Transverse colon (tissue), 3 donors: Measurements from ENCODE around the gene FOS.

Source experiments
- CTCF ChIP-seq, 5 experiments: fragments of 200-600 bp in 3 of 5; fragments of 450-650 bp in 2 of 5; sonication (generic) in 3 of 5; IDR thresholded peaks; 1 replicate in 2 of 5; 2 replicates in 3 of 5; pipeline ENCODE4 v1.5.1; 2016 to 2017; ENCODE audit warnings: antibody characterized with exemption in 5 of 5, inconsistent platforms in 3 of 5, mild to moderate bottlenecking in 2 of 5, moderate library complexity in 1 of 5
- POLR2A ChIP-seq: fragments of 450-650 bp; IDR thresholded peaks from one replicate; pipeline ENCODE4 v1.6.1; 2016; ENCODE audit warnings: antibody characterized with exemption, mild to moderate bottlenecking, moderate library complexity

DNA sequence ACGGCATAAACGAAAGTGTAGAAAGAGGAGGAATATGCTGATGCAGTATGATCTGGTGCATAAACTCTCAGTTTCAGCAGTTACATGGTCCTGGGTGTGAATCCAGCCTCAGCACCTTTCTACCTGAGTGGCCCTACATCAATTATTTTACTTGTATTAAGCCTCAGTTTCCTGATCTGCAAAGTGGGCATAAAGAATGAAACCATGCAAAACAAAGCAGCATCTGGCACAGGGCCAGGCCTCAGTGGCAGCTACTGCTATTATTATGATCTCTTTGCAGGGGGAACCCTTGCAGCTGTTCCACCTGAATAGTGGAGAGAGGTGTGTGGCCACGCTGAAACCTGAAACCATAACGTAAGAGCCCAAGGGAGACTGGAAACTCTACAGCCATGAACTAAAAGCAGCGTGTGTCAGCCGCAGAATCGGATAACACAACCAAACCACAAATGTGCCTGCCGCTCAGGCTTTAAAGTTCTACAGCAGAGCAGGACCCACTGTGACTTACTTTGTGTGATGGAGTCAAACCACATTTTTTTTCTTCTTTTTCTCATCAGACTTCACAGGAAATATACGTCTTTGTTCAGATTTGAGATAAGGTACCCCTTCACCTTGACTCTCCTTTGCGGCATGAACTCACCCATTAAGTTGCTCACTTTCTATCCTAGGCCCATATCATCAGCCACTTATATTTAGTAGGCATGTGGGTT lies 29.2 kb upstream of the FOS start:
- no peak for TF ChIP-seq CTCF (IDR thresholded peaks at IDR 0.05)
- TF ChIP-seq POLR2A, result no peak
